ENCODE data around the gene IPO7. TPM values are rescaled to one million over a fixed set of nuclear protein-coding genes. Genes with fewer than 3 reads are reported as not detected.

IPO7 gene
- total and polyA plus RNA-seq, 2 of the 13 experiments (the other 11 are each of a cell fraction or from before 2014, with no cell fraction given), result 59.4 to 98.4 TPM

DNA sequence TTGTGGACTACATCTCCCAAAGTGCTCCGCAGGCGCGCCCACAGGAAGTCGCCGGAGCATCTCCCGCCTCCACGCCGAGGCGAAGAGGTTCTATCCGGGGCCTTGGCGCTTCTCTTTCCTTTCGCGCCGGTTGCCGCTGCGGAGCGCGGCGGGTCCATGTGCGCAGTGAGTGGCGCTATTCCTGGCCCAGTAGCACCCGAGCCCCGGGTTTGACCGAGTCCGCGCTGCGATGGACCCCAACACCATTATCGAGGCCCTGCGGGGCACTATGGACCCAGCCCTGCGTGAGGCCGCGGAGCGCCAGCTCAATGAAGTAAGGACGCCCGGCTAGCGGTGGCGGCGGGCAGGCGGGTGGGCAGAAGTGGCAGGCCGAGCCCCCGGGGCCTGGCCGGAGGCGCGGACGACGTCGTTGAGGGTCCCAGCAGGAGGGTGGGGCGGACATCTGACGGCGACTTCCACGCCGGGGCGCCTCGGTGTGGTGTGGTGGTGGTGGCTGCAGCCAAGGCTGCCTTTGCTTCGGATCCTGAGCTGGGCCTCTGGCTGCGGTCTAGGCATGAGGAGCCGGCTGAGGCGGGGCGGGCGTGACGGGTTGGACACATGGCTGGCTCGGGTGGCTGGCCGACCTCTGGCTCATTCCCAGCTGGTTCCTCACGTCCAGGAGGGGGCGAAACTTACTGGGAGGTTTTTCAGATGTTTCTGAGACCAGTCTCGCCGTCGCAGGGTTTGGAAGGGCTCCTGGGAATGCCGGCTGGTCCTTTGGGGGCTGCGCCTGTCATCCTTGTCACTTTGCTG, at the start of gene IPO7 (continued):
- TF ChIP-seq, protein P1, sequence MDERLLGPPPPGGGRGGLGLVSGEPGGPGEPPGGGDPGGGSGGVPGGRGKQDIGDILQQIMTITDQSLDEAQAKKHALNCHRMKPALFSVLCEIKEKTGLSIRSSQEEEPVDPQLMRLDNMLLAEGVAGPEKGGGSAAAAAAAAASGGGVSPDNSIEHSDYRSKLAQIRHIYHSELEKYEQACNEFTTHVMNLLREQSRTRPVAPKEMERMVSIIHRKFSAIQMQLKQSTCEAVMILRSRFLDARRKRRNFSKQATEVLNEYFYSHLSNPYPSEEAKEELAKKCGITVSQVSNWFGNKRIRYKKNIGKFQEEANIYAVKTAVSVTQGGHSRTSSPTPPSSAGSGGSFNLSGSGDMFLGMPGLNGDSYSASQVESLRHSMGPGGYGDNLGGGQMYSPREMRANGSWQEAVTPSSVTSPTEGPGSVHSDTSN (CRISPR knock-in tag; IDR thresholded peaks at IDR 0.05), result no peak
- TF ChIP-seq GFI1 (CRISPR knock-in tag; IDR thresholded peaks at IDR 0.05; ENCODE audit: borderline replicate concordance) (peak; percentile 83; the same call in 1 of the 2 replicates), RXRB (CRISPR knock-in tag; IDR thresholded peaks at IDR 0.05; ENCODE audit: borderline replicate concordance) (peak; percentile 22; the same call in 1 of the 2 replicates), CHCHD3 (CRISPR knock-in tag; IDR thresholded peaks at IDR 0.05) (0 out of 2 replicates have a peak, but pooled peaks have one; percentile 23), ZNF879 (CRISPR knock-in tag; IDR thresholded peaks at IDR 0.05) (0 out of 2 replicates have a peak, but pooled peaks have one; percentile 42), YY1 (IDR thresholded peaks at IDR 0.05; ENCODE audit: insufficient read depth, insufficient replicate concordance, low read depth, low read length) (peak; percentile 49), ZNF75D (CRISPR knock-in tag; IDR thresholded peaks at IDR 0.05; ENCODE audit: borderline replicate concordance) (0 out of 2 replicates have a peak, but pooled peaks have one; percentile 76), FOSL2 (CRISPR knock-in tag; IDR thresholded peaks at IDR 0.05) (no peak), NR3C1 (CRISPR knock-in tag; IDR thresholded peaks at IDR 0.05) (no peak), BORCS8-MEF2B (CRISPR knock-in tag; IDR thresholded peaks at IDR 0.05) (peak; percentile 95), ZNF891 (CRISPR knock-in tag; IDR thresholded peaks at IDR 0.05) (peak; percentile 76; the same call in 1 of the 2 replicates), KDM5A (IDR thresholded peaks at IDR 0.05; ENCODE audit: borderline replicate concordance, low read length) (no peak), KLF15 (CRISPR knock-in tag; IDR thresholded peaks at IDR 0.05; ENCODE audit: borderline replicate concordance) (no peak; the same call in 1 of the 2 replicates), POLR2G (IDR thresholded peaks at IDR 0.05; ENCODE audit: low read depth, low read length) (peak; percentile 96), ZNF317 (CRISPR knock-in tag; IDR thresholded peaks at IDR 0.05) (peak; percentile 77), ZNF792 (CRISPR knock-in tag; IDR thresholded peaks at IDR 0.05) (peak; percentile 59), ZNF83 (CRISPR knock-in tag; IDR thresholded peaks at IDR 0.05; ENCODE audit: borderline replicate concordance) (no peak), MIER3 (CRISPR knock-in tag; IDR thresholded peaks at IDR 0.05; ENCODE audit: borderline replicate concordance) (peak; percentile 37; the same call in 1 of the 2 replicates), EHMT2 (IDR thresholded peaks at IDR 0.05; ENCODE audit: borderline replicate concordance, low read depth, low read length) (no peak)
- TF ChIP-seq, protein P2, sequence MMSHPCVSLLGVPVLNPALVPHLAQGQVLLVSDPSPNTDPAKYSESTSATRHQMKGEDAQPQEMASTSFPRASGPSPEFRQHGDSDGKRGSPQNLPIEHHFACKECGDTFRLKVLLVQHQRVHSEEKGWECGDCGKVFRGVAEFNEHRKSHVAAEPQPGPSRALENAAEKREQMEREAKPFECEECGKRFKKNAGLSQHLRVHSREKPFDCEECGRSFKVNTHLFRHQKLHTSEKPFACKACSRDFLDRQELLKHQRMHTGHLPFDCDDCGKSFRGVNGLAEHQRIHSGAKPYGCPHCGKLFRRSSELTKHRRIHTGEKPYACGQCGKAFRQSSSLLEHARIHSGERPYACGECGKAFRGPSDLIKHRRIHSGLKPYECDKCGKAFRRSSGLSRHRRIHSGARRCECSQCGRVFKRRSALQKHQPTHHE (CRISPR knock-in tag; IDR thresholded peaks at IDR 0.05; ENCODE audit: borderline replicate concordance), result peak; percentile 70; the same call in 1 of the 2 replicates
- TF ChIP-seq, protein P3, sequence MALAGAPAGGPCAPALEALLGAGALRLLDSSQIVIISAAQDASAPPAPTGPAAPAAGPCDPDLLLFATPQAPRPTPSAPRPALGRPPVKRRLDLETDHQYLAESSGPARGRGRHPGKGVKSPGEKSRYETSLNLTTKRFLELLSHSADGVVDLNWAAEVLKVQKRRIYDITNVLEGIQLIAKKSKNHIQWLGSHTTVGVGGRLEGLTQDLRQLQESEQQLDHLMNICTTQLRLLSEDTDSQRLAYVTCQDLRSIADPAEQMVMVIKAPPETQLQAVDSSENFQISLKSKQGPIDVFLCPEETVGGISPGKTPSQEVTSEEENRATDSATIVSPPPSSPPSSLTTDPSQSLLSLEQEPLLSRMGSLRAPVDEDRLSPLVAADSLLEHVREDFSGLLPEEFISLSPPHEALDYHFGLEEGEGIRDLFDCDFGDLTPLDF (CRISPR knock-in tag; IDR thresholded peaks at IDR 0.05), result peak; percentile 97
- TF ChIP-seq, protein P4, sequence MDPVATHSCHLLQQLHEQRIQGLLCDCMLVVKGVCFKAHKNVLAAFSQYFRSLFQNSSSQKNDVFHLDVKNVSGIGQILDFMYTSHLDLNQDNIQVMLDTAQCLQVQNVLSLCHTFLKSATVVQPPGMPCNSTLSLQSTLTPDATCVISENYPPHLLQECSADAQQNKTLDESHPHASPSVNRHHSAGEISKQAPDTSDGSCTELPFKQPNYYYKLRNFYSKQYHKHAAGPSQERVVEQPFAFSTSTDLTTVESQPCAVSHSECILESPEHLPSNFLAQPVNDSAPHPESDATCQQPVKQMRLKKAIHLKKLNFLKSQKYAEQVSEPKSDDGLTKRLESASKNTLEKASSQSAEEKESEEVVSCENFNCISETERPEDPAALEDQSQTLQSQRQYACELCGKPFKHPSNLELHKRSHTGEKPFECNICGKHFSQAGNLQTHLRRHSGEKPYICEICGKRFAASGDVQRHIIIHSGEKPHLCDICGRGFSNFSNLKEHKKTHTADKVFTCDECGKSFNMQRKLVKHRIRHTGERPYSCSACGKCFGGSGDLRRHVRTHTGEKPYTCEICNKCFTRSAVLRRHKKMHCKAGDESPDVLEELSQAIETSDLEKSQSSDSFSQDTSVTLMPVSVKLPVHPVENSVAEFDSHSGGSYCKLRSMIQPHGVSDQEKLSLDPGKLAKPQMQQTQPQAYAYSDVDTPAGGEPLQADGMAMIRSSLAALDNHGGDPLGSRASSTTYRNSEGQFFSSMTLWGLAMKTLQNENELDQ (CRISPR knock-in tag; IDR thresholded peaks at IDR 0.05; ENCODE audit: borderline replicate concordance), result no peak
- TF ChIP-seq, protein P5, sequence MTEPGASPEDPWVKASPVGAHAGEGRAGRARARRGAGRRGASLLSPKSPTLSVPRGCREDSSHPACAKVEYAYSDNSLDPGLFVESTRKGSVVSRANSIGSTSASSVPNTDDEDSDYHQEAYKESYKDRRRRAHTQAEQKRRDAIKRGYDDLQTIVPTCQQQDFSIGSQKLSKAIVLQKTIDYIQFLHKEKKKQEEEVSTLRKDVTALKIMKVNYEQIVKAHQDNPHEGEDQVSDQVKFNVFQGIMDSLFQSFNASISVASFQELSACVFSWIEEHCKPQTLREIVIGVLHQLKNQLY (CRISPR knock-in tag; IDR thresholded peaks at IDR 0.05), result peak; percentile 65; the same call in 1 of the 2 replicates

All from HepG2 (cell line).